OCI-LY7 (cell line): Measurements from ENCODE around the gene CNIH3.

Experiments used
- EZH2phosphoT487 ChIP-seq: fragments of 200-600 bp; sonication (generic); IDR thresholded peaks from 2 replicates; pipeline ENCODE4 v1.6.1; 2018; ENCODE audit warnings: low read depth, borderline replicate concordance, mild to moderate bottlenecking, mixed run types, antibody characterized with exemption, low read length, moderate library complexity, mixed read lengths
- TF ChIP-seq, protein P1 (sequence below): fragments of 200-600 bp; sonication (generic); conservative IDR thresholded peaks from 2 replicates; pipeline ENCODE4 v1.5.1; 2014; ENCODE audit warnings: mild to moderate bottlenecking, antibody characterized with exemption, low read length, moderate library complexity, mixed read lengths

GRCh38 chr1:224609333-224609732 is 6.8 kb upstream of the CNIH3 start:
- TF ChIP-seq, protein P1, sequence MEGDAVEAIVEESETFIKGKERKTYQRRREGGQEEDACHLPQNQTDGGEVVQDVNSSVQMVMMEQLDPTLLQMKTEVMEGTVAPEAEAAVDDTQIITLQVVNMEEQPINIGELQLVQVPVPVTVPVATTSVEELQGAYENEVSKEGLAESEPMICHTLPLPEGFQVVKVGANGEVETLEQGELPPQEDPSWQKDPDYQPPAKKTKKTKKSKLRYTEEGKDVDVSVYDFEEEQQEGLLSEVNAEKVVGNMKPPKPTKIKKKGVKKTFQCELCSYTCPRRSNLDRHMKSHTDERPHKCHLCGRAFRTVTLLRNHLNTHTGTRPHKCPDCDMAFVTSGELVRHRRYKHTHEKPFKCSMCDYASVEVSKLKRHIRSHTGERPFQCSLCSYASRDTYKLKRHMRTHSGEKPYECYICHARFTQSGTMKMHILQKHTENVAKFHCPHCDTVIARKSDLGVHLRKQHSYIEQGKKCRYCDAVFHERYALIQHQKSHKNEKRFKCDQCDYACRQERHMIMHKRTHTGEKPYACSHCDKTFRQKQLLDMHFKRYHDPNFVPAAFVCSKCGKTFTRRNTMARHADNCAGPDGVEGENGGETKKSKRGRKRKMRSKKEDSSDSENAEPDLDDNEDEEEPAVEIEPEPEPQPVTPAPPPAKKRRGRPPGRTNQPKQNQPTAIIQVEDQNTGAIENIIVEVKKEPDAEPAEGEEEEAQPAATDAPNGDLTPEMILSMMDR, result no peak
- TF ChIP-seq EZH2phosphoT487, result no peak
